ENCODE results near the gene MPP1.

The MPP1 gene

GRCh38 chrX:154804957-154805695, at the start of gene MPP1:
Gene MPP1, minus strand, starts transcription at chrX:154805485. Its CDS starts 112 bp downstream, at chrX:154805373.
- H3K27ac ChIP-seq = no peak within 1 kb of the TSS
- no peak for TF ChIP-seq CTCF (conservative IDR thresholded peaks at IDR 0.05)

DNA sequence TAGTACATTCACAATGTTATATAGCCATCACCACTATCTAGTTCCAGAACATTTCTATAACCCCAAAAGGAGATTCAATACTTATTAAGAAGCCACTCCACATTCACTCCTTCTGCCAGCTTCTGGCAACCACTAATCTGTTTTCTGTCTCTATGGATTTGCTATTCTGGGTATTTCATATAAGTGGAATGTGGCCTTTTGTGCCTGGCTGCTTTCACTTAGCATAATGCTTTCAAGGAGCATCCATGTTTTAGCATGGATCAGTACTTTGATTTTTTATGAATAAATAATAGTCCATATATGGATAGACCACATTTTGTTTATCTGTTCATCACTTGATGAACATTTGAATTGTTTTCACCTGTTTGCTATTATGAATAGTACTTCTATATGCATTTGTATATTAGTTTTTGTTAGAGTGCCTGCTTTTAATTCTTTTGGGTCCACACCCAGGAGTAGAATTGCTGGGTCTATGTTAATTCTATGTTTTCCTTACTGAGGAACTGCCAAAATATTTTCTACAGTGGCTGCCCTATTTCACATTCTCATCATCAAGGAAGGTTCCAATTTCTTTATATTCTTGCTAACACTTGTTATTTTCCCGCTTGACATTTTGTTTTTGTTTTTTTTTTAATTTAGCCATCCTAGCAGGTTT, 45.8 kb upstream of the MPP1 start:
- no peak for TF ChIP-seq ZFX (IDR thresholded peaks at IDR 0.05)
- no peak for TF ChIP-seq CTCF (conservative IDR thresholded peaks at IDR 0.05)
- H3K27ac ChIP-seq = no peak overlapping the region

- TF ChIP-seq ZFX (IDR thresholded peaks at IDR 0.05) = no peak
- peak; percentile 70 for TF ChIP-seq CTCF (conservative IDR thresholded peaks at IDR 0.05)
- H3K27ac ChIP-seq = no peak overlapping the region
These were observed 35.6 kb upstream of the MPP1 start for GRCh38 chrX:154840856-154841255.

DNA sequence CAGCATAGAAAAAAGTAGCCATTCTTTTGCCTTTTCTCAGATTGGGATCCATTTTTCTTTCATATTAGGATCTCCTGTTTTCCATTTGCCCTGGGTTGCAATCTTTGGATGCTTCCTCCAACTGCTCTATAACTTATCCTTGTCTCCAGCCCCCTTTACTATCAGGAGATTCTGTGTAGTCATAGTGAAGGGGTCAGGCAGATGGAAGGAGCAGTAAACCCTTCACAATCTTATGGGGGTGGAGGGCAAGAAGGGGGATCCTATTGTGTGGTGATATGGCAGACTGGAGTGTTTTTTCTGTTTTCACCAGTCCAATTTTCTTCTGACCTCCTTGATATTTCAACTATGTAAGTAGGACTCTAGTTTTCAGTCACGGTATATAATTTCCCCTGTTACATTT, 30.9 kb upstream of the MPP1 start:
- no peak overlapping the region for H3K27ac ChIP-seq

GRCh38 chrX:154834562-154834961, 29.3 kb upstream of the MPP1 start, which contains the start of gene SMIM9:
Gene SMIM9, minus strand, starts transcription at chrX:154834662. Its CDS starts 3,806 bp downstream, at chrX:154830856.
- H3K27ac ChIP-seq = no peak within 1 kb of the TSS
- no peak for TF ChIP-seq ZFX (IDR thresholded peaks at IDR 0.05)
- TF ChIP-seq CTCF (conservative IDR thresholded peaks at IDR 0.05) = no peak

More for the DNA sequence above, 30.9 kb upstream of the MPP1 start:
- TF ChIP-seq CTCF (conservative IDR thresholded peaks at IDR 0.05) (no peak), ZFX (IDR thresholded peaks at IDR 0.05) (no peak)

GRCh38 chrX:154833746-154834274, 28.5 kb upstream of the MPP1 start:
- TF ChIP-seq CTCF (conservative IDR thresholded peaks at IDR 0.05) (no peak), ZFX (IDR thresholded peaks at IDR 0.05) (no peak)

GRCh38 chrX:154829926-154830442, 24.7 kb upstream of the MPP1 start:
- TF ChIP-seq ZFX (IDR thresholded peaks at IDR 0.05) (no peak), CTCF (conservative IDR thresholded peaks at IDR 0.05) (no peak)
- H3K27ac ChIP-seq = no peak overlapping the region

More at GRCh38 chrX:154833746-154834274, 28.5 kb upstream of the MPP1 start:
- no peak overlapping the region for H3K27ac ChIP-seq

Data from C4-2B (cell line).